HG03159 (cell line): Measurements from ENCODE around the gene EPG5.
"Not testable (repeated sequence)": the region's sequence is repeated elsewhere in the genome, so short reads cannot be mapped to it uniquely, and the experiment has no call there.

Experiments used
- ATAC-seq: cut with Tn5 transposase; IDR thresholded peaks from one replicate; pipeline ENCODE4 v1.9.1; 2021; ENCODE audit warnings: mild to moderate bottlenecking, moderate library complexity; ENCODE audit not compliant: unreplicated experiment

The EPG5 gene

DNA sequence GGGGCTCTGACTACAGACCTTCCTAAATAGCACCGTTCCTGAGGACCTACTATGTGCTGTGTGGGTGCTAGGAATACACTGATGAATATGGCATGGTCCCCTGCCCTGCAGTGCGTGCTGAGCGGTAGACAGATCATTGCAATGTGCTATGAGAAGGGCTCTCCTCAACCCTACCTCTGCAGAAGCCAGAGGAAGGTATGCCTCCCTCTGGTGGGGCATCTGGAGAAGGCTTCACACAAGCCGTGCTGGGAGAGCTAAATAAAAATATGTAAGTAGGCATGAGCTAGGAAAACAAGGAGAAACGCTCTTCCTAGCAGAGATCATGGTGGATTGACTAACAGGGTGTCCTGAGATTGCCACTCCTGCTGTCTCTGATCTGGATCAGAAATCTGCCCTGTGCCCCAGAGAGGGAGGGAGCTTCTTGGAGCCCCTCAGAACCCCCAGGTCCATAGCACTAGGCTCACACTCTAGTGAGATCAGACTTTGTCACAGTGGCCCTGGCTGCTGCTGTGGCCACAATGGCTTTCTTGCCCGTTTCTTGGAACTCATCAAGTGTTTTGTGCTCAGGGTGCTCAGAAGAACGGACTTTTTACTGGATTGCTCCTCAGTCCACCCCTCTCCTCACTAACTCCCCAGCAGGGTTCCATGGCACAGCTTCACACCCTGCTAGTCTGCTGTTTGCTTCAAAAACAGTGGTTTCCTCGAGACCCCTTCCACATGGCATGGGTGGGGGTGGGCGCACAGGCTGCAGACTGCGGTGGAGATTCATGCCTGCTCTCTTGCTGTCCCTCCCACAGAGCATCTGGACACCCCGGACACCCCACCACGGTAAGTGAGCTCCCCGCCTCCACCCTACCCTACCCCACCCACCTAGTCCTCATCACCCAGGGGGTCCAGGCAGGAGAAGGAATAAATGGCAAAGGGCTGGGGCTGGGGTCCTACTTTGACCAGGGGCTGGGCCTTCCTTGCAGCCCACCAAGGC is 127.4 kb downstream of the EPG5 start:
- ATAC-seq, result no peak

- no peak for ATAC-seq
Measured at GRCh38 chr18:45838302-45839070, 128.6 kb downstream of the EPG5 start.

DNA sequence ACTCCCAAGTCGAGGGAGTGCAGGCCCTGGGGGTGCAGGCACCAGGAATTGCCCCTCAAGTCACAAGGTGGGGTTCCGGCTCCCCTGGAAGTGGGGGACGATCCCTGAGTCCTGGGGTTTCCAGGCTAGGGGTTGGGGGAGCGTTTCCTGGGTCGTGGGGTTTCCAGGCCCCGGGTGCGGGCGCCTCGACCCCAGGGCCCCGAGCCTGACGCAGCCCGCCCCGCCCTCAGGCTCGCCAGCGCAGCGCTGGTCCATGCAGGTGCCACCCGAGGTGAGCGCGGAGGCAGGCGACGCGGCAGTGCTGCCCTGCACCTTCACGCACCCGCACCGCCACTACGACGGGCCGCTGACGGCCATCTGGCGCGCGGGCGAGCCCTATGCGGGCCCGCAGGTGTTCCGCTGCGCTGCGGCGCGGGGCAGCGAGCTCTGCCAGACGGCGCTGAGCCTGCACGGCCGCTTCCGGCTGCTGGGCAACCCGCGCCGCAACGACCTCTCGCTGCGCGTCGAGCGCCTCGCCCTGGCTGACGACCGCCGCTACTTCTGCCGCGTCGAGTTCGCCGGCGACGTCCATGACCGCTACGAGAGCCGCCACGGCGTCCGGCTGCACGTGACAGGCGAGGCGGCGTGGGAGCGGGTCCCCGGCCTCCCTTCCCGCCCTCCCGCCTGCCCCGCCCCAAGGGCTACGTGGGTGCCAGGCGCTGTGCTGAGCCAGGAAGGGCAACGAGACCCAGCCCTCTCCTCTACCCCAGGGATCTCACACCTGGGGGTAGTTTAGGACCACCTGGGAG is 129.7 kb downstream of the EPG5 start:
- peak; percentile 39 for ATAC-seq

- no peak for ATAC-seq
Measured at GRCh38 chr18:45836242-45837205, 130.6 kb downstream of the EPG5 start.

DNA sequence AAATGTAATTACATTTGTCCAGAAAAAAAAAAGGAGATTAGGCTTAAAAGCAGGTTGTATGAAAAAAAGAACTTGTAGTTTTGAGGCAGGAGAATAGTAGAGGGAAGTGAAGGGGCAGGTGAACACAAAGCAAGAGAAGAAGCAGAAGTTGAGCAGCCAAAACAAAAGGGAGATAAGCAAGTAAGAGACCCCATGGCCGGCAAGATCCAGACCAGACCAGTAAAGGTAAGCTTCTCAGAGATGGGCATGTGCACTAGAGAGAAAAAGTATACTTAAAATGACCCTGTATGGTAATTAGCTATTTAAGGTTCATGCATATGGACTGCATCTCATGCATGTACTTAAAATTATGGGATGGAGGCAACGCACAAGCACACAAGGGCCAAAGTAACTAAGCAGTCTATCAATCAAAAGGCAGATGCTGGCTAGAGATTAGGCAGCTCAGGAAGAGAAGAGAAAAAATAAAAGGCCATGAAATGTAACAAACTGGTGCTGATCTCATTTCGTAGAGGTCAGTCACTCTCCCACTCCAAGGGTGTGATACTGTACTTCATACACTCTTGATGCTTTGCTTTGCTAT is 132.0 kb downstream of the EPG5 start:
- ATAC-seq, result no peak

GRCh38 chr18:45834306-45834705 is 132.8 kb downstream of the EPG5 start:
- ATAC-seq, result no peak

GRCh38 chr18:45833846-45834245 is 133.3 kb downstream of the EPG5 start:
- ATAC-seq, result no peak

- no peak for ATAC-seq
Measured at GRCh38 chr18:45830917-45831316, 136.2 kb downstream of the EPG5 start.

DNA sequence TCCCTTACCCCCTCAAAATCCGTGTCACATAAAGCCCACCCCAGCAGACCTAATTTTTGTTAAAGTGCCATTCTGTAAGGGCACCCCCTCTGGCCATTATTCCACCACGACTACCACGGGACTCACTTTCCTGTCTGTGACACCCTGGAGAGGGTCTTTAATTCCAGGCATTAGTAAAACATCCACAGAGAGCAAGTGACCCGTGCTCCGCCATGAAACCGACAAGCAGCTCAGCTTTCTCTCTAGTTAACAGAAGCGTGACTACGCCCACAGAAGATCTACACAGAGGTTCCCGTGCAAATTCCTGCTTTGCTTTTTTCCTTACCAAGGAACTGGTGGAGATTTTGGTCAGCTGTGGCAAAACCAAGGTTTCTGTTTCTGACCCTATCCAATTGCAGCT is 137.3 kb downstream of the EPG5 start:
- ATAC-seq, result no peak

DNA sequence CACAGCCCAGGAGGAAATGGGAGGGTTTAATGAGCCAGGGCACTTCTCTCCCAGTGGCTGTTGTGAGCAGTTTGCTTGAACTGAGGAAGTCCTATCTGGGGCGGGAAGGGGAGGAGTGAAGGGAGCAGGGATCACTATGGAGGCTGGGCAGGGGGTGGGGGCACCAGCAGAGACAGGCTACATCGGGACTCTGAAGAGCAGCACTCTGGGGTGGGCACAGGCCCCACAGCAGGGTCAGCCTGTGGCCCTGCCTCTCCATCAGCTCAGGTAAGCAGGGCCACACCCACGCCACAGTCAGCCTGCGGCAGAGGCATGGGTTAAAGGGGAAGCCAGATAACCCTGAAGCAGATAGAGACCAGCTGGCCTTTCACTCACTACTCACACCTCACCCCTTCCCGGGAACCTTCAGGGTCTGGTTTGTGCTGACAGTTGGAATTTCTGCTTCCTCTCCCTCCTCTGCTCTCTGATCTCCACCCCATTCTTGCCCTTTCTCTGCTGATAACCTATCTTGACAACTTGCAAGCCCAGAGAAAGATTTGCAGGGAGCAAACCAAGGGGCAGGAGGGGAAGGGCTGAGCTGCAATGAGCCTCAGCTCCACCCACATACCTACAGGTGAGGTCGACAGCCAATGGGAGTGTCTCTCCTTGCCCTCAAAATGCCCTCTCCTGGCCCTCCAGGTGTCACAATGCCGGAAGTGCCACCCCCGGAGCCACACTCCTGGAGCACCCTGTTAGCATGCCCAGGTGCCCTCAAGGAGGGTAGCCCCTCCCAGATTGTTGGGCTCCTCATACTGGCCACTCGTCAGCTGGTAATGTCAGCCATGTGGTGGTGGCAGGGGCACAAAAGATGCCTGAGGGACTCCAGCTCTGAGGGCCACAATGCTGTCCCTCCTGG is 138.0 kb downstream of the EPG5 start:
- no peak for ATAC-seq

DNA sequence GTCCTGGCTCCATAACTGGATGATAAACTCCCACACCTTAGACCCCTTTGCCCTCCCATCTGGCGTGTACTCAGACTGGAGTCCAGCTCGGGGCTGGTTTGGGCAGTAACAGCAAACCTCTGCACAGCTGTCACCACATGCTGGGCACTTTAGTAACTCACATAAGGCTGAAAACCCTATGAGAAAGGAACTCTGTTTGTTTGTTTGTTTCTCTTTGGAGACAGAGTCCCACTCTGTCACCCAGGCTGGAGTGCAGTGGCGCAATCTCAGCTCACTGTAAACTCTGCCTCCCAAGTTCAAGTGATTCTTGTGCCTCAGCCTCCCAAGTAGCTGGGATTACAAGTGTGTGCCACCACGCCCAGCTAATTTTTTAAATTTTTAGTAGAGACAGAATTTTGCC is 140.4 kb downstream of the EPG5 start:
- ATAC-seq, result not testable (repeated sequence)

- ATAC-seq, result no peak
Measured at GRCh38 chr18:45826084-45826483, 141.0 kb downstream of the EPG5 start.

DNA sequence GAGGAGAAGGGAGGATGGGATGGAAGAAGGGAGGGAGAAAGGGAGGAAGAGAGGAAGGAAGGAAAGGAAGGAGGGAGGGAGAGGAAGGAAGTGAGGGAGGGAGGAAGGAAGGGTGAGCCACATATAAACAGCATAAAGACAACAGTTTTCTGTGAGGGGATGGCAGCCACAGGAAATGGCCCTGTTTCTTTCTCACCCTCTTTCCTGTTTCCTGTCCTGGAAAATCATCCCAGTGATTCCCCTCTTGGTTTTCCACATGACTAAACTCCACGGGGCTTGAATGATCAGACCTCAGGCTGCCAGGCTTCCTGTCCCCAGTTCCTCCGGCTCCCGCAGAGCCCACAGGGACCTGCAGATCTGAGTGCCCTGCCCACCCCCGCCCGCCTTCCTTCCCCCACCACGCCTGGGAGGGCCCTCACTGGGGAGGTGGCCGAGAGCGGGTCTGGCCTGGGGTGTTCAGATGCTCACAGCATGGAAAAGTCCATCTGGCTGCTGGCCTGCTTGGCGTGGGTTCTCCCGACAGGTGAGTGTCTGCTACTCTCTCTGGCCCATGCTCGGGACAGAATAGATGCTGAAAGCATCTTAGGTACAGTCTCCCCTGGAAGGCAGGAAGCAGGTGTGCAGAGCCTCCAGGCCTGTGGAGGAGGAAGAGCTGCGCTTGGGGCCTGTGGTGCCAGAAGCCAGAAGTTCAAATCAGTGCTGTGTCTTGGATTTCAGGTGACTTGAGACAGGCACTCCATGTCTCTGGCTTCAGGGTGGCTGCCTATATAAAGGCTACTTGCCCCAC is 141.7 kb downstream of the EPG5 start, which contains the start of gene SIGLEC15:
TSS of gene SIGLEC15 (plus strand) at position 418 of the 787 bp plus-strand sequence. CDS start at position 472, 54 bp downstream.
- no peak for ATAC-seq

GRCh38 chr18:45821711-45822110 is 145.4 kb downstream of the EPG5 start:
- ATAC-seq, result no peak

DNA sequence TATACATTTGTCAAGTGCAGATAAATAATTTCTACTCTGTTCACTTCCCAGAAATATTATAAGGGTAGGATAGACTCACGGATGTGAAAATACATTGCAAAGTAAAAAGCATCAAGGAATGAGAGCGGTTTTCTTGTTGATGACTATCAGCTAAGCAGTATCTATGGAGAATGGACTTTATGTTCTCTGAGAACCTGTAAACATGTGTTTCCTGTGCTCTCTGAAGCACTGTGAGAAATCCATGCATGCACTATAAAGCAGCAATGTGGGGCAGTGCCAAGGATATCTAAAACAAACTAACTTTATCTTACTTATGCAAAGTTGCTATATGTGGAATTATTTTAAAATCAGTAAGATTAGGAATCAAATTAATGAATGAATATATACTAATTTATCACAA is 146.1 kb downstream of the EPG5 start:
- ATAC-seq, result no peak

GRCh38 chr18:45820106-45820745 is 146.9 kb downstream of the EPG5 start:
- ATAC-seq, result no peak

GRCh38 chr18:45818765-45819164 is 148.4 kb downstream of the EPG5 start:
- not testable (repeated sequence) for ATAC-seq
